A549 (cell line): ENCODE measurements around the gene SETD3.

Experiments used
- CEBPB ChIP-seq, 2 experiments: fragments of >200 bp in 1 of 2; sonication (Bioruptor Twin) in 1 of 2; formaldehyde crosslinking in 1 of 2; IDR thresholded peaks; 2 replicates each; pipeline ENCODE4 v1.6.1; 2012 to 2016
- EP300 ChIP-seq, 2 experiments: fragments of >200 bp; sonication (Bioruptor Twin); formaldehyde crosslinking; IDR thresholded peaks; 2 replicates in 1 of 2; 3 replicates in 1 of 2; pipeline ENCODE4 v1.6.1; 2016 to 2017
- POLR2A ChIP-seq: IDR thresholded peaks from 2 replicates; pipeline ENCODE4 v1.6.1; 2012; ENCODE audit warnings: mild to moderate bottlenecking, low read length
- POLR2AphosphoS2 ChIP-seq: conservative IDR thresholded peaks from 2 replicates; pipeline ENCODE4 v1.6.1; 2012; ENCODE audit warnings: low read length, improper control_type of control experiment, inconsistent platforms
- ZFP36 ChIP-seq: fragments of 450-650 bp; IDR thresholded peaks from 2 replicates; pipeline ENCODE4 v1.6.1; 2014; ENCODE audit warnings: borderline replicate concordance; ENCODE audit not compliant: partially characterized antibody
- ZNF302 ChIP-seq: fragments of 250-450 bp; sonication (Bioruptor Pico); IDR thresholded peaks from 2 replicates; pipeline ENCODE4 v1.9.0; 2021; ENCODE audit warnings: inconsistent platforms, mild to moderate bottlenecking, moderate library complexity
- TF ChIP-seq, protein P1 (sequence below): fragments of >200 bp; sonication (Bioruptor Twin); formaldehyde crosslinking; IDR thresholded peaks from 3 replicates; pipeline ENCODE4 v1.5.1; 2016

DNA sequence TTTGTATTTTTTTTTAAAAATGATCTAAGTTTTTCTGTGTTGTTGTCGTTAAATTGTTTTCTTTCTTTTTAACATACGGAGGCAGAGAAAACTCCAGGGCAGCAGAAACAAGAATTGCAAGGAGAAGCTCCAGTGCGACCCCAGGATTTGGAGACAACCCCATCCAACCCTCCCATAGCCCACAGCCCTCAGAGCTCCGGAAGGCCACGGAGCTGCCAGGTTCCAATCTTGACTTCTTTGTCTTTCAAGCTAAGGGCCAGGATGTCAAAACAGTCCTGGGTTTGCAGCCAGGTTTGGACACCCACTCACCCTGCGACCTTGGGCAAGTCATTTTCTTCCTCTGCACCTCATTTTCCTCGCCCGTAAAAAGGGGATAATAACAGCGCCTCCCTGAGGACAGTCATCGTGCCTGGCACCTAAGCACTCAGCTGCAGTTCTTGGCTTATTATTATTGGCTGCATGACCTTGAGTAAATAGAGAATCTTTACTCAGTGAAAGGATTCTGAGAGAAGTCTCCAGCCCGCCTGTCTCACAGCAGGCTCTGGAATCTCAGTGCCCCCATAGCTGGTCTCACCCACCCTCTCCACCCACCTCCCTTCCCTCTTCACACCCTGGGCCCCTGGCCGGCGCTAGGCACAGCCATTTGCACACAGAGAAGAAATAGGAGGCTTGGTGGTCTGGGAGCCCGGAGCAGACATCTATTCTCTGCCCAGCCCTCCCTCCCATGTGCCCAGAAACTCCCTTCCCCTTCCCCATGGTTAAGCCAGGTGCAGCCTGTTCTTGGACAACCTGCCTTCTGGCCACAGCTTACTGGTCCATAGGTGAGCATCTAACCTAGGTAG, 129.3 kb downstream of the SETD3 start:
- TF ChIP-seq, protein P1, sequence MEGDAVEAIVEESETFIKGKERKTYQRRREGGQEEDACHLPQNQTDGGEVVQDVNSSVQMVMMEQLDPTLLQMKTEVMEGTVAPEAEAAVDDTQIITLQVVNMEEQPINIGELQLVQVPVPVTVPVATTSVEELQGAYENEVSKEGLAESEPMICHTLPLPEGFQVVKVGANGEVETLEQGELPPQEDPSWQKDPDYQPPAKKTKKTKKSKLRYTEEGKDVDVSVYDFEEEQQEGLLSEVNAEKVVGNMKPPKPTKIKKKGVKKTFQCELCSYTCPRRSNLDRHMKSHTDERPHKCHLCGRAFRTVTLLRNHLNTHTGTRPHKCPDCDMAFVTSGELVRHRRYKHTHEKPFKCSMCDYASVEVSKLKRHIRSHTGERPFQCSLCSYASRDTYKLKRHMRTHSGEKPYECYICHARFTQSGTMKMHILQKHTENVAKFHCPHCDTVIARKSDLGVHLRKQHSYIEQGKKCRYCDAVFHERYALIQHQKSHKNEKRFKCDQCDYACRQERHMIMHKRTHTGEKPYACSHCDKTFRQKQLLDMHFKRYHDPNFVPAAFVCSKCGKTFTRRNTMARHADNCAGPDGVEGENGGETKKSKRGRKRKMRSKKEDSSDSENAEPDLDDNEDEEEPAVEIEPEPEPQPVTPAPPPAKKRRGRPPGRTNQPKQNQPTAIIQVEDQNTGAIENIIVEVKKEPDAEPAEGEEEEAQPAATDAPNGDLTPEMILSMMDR, result no peak
- TF ChIP-seq ZFP36 (no peak), EP300 (IDR thresholded peaks at IDR 0.05) (no peak), ZNF302 (no peak), POLR2AphosphoS2 (no peak), POLR2A (no peak), CEBPB (IDR thresholded peaks at IDR 0.05) (no peak)
